ENCODE results near the gene SLC6A8.
A peak's percentile ranks its signal among the peaks of the same experiment; 100 is the strongest.
"Not testable (repeated sequence)": the region's sequence is repeated elsewhere in the genome, so short reads cannot be mapped to it uniquely, and the experiment has no call there.

SLC6A8 gene

GRCh38 chrX:153697924-153698865, 10.5 kb downstream of the SLC6A8 start:
- Histone ChIP-seq H3K27me3 (no peaks in the 10 kb centered on the region), H3K27ac (no peak overlapping the region), H3K36me3 (peaks cover 0 to 64% (median 21%) of the 10 kb centered on the region in 3 donors), H3K4me1 (peaks cover 0 to 20% (median 5%) of the 10 kb centered on the region in 4 donors), H3K4me3 (no peak overlapping the region), H3K9me3 (no peaks in the 10 kb centered on the region)
- DNase-seq = no peak
- TF ChIP-seq, protein P1, sequence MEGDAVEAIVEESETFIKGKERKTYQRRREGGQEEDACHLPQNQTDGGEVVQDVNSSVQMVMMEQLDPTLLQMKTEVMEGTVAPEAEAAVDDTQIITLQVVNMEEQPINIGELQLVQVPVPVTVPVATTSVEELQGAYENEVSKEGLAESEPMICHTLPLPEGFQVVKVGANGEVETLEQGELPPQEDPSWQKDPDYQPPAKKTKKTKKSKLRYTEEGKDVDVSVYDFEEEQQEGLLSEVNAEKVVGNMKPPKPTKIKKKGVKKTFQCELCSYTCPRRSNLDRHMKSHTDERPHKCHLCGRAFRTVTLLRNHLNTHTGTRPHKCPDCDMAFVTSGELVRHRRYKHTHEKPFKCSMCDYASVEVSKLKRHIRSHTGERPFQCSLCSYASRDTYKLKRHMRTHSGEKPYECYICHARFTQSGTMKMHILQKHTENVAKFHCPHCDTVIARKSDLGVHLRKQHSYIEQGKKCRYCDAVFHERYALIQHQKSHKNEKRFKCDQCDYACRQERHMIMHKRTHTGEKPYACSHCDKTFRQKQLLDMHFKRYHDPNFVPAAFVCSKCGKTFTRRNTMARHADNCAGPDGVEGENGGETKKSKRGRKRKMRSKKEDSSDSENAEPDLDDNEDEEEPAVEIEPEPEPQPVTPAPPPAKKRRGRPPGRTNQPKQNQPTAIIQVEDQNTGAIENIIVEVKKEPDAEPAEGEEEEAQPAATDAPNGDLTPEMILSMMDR (IDR thresholded peaks at IDR 0.05) = no peak
- intact Hi-C loops (cut with DNase I; ENCODE audit: low total_unique reads) = no loop called here

DNA sequence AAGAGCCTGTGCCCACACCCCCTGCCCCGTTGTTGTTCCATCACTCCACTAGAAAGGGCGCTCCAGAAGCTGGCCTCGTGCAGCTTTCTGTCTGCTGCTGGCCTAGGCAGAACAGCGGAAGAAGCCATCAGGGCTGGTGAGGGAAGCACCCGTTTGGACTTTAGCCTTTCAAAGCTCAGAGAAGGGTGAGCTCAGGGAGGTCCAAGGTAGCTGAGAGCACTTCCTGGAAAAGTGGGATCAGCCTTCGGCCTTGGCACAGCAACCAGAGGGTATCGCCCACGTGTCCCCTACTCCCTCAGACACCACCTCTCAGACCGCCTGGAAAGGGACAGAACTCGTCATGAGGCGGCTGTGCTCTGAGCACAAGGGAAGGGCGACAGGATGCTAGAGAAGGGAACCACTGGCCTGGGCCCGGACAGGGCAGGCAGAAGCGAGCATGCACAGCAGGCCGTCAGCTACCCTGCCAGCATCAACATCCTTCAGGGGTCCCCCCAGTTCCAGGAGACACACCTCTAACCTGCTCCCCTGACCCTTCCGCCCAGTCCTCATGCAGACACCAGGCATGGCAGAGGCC, 11.6 kb downstream of the SLC6A8 start:
- intact Hi-C loops (cut with DNase I; ENCODE audit: low total_unique reads); H3K27me3 ChIP-seq; DNase-seq; H3K4me3 ChIP-seq; H3K9me3 ChIP-seq: not testable (repeated sequence)
- peaks cover 0 to 61% (median 18%) of the 10 kb centered on the region in 3 donors for H3K36me3 ChIP-seq
- H3K4me1 ChIP-seq = peaks cover 0 to 23% (median 5%) of the 10 kb centered on the region in 4 donors
- peak overlapping the region; percentile 59 to 72 for H3K27ac ChIP-seq

- DNase-seq = peak in 1 of 2 donors; percentile 84
- H3K27me3 ChIP-seq; H3K4me3 ChIP-seq; H3K9me3 ChIP-seq; intact Hi-C loops (cut with DNase I; ENCODE audit: low total_unique reads): not testable (repeated sequence)
- peaks cover 0 to 23% (median 5%) of the 10 kb centered on the region in 4 donors for H3K4me1 ChIP-seq
- peak overlapping the region; percentile 59 to 72 for H3K27ac ChIP-seq
- peaks cover 0 to 55% (median 17%) of the 10 kb centered on the region in 3 donors for H3K36me3 ChIP-seq
These were observed 12.2 kb downstream of the SLC6A8 start for GRCh38 chrX:153699784-153700371.

DNA sequence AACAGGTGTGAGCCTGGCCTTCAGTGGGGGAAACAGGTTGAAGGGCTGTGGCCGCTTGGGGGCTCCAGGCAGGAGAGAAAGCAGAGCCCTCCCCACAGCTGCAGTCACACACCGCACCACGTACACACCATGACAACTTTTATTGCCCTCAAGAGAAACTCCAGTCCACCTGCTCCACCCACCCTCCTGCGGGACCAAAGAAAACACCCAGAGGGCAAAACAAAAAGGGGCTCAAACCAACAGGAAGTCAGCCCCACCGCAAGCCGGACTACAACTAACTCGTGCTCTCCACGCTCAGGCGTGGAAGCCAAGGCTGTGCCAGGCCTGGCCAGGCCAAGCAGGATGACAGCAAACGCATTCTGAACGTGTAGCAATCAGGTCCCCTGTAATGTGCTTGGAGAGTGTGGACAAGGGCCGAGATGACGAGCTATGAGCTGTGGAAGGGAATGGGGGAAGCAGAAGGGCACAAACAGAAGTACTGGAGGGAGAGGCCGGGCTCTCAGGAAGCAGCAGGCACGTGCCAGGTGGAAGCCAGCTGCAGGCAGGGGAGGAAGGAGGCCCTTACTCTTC, 12.7 kb downstream of the SLC6A8 start:
- TF ChIP-seq, protein P1 (IDR thresholded peaks at IDR 0.05) = no peak
- peak overlapping the region; percentile 59 to 72 for H3K27ac ChIP-seq
- H3K4me1 ChIP-seq = peaks cover 0 to 29% (median 5%) of the 10 kb centered on the region in 4 donors
- DNase-seq = no peak
- H3K9me3 ChIP-seq = no peaks in the 10 kb centered on the region
- H3K36me3 ChIP-seq = peaks cover 0 to 54% (median 17%) of the 10 kb centered on the region in 3 donors
- H3K4me3 ChIP-seq = no peak overlapping the region
- H3K27me3 ChIP-seq = no peaks in the 10 kb centered on the region
- intact Hi-C loops (cut with DNase I; ENCODE audit: low total_unique reads) = no loop called here

DNA sequence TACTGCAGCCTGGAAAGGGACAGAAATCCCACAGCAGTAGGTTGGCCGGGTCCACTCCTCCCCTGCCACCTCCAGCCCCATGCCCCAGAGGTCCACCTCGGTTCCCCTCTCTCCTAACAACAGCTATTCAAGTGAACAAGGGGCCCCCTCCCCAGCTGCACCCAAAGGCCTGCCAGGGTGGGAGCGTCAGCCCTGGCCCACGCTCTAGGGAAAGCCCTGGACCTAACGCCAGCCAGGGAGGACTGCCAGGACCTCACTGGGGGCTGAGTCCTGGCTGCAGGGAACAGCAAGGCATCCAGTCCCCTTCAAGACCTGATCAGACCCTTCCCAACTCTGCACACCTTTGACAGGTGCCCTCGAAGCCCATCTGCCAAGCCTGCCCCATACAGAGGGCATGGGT, 13.2 kb downstream of the SLC6A8 start:
- Histone ChIP-seq H3K4me1 (peaks cover 0 to 34% (median 5%) of the 10 kb centered on the region in 4 donors), H3K27ac (peak overlapping the region; percentile 59 to 72), H3K4me3 (no peak overlapping the region), H3K36me3 (peaks cover 0 to 54% (median 17%) of the 10 kb centered on the region in 3 donors), H3K9me3 (no peaks in the 10 kb centered on the region), H3K27me3 (no peaks in the 10 kb centered on the region)
- intact Hi-C loops (cut with DNase I; ENCODE audit: low total_unique reads) = no loop called here
- TF ChIP-seq, protein P1 (IDR thresholded peaks at IDR 0.05) = no peak
- DNase-seq = no peak

DNA sequence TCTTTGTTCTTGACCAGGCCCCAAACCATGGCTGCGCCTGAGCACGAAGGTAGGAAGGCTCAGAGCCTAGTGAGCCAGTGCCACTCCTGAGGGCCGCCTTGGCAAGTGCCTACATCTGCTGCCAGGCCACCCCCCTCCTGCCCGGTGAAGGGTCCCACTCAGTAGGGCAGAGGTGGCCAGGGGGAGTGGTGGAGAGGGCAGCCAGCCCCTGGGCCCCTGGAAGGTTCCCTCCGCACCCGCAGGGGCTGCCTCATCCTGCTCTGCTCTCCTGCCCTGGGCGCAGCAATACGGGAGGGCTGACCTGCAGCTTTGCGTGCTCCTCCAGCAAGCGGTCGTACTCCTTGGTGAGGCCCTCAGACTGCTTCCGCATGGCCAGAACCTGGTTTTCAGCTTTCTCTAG, 14.0 kb downstream of the SLC6A8 start:
- no peaks in the 10 kb centered on the region for H3K9me3 ChIP-seq
- DNase-seq = no peak
- no peak overlapping the region for H3K4me3 ChIP-seq
- H3K27ac ChIP-seq = no peak overlapping the region
- H3K27me3 ChIP-seq = no peaks in the 10 kb centered on the region
- H3K4me1 ChIP-seq = peaks cover 0 to 34% (median 5%) of the 10 kb centered on the region in 4 donors
- intact Hi-C loops (cut with DNase I; ENCODE audit: low total_unique reads) = no loop called here
- TF ChIP-seq, protein P1 (IDR thresholded peaks at IDR 0.05) = no peak
- peaks cover 0 to 49% (median 17%) of the 10 kb centered on the region in 3 donors for H3K36me3 ChIP-seq
